B cell (primary cell): ENCODE data around the gene NCAM1. TPM values are rescaled to one million over a fixed set of nuclear protein-coding genes. Genes with fewer than 3 reads are reported as not detected.

ENCODE experiments used
- ATAC-seq: fragments of 200-7000 bp; cut with Tn5 transposase; one replicate; pipeline ENCODE4 v1.10.0; 2021; ENCODE audit warnings: low read depth, mild to moderate bottlenecking, moderate number of reproducible peaks, moderate library complexity
- CTCF ChIA-PET: fragments of 350-600 bp; sonication (Branson Sonifier 250); formaldehyde crosslinking; loops from one replicate; lab custom pipeline; 2021; ENCODE audit warnings: antibody characterized with exemption, inconsistent platforms; lab: Charles Lee
- POLR2A ChIA-PET: fragments of 350-600 bp; sonication (Branson Sonifier 250); formaldehyde crosslinking; loops from one replicate; lab custom pipeline; 2021; ENCODE audit warnings: antibody characterized with exemption; lab: Charles Lee
- DNase-seq: peaks from one replicate; pipeline ENCODE4 v3.0.0; 2013
- H2AFZ ChIP-seq: 2 replicates; pipeline ENCODE4 v1.6.1; 2012; ENCODE audit warnings: mild to moderate bottlenecking, low read depth, low read length; ENCODE audit not compliant: insufficient read depth, poor library complexity, severe bottlenecking
- H3K27ac ChIP-seq, 2 donors: 1 replicate in 1 of 2; 2 replicates in 1 of 2; pipeline ENCODE4 v1.5.1; 2012 to 2013; ENCODE audit warnings: low read length in 2 of 2, mild to moderate bottlenecking in 2 of 2, moderate library complexity in 1 of 2
- H3K27me3 ChIP-seq, 4 experiments: fragments of 200-600 bp in 1 of 4; sonication (generic) in 1 of 4; replicated peaks in 1 of 4; 1 replicate in 2 of 4; 2 replicates in 2 of 4; pipeline versions ENCODE4 v1.6.1 to v1.7.0; 2013 to 2016; ENCODE audit warnings: low read length in 3 of 4, mild to moderate bottlenecking in 2 of 4, mixed read lengths in 1 of 4, moderate library complexity in 1 of 4; ENCODE audit not compliant: insufficient read depth in 4 of 4, control insufficient read depth in 3 of 4; ENCODE audit errors: control extremely low read depth in 1 of 4
- H3K36me3 ChIP-seq, 2 experiments: replicated peaks in 1 of 2; 1 replicate in 1 of 2; 2 replicates in 1 of 2; pipeline versions ENCODE4 v1.6.1 to v1.7.1; 2013; ENCODE audit warnings: low read length in 1 of 2; ENCODE audit not compliant: insufficient read depth in 2 of 2, control insufficient read depth in 1 of 2; ENCODE audit errors: control extremely low read depth in 1 of 2, extremely low read depth in 1 of 2
- H3K4me1 ChIP-seq, 2 donors: fragments of 200-600 bp in 1 of 2; sonication (generic) in 1 of 2; 1 replicate in 1 of 2; 2 replicates in 1 of 2; pipeline versions ENCODE4 v1.5.1 to v1.6.1; 2013 to 2017; ENCODE audit warnings: low read length in 2 of 2; ENCODE audit not compliant: control insufficient read depth in 2 of 2, insufficient read depth in 2 of 2
- H3K4me2 ChIP-seq: replicated peaks from 2 replicates; pipeline ENCODE3; 2012; ENCODE audit warnings: mild to moderate bottlenecking, low read depth, low read length; ENCODE audit not compliant: poor library complexity, severe bottlenecking
- H3K4me3 ChIP-seq, 5 experiments: fragments of 200-600 bp in 1 of 5; sonication (generic) in 1 of 5; 1 replicate in 3 of 5; 2 replicates in 2 of 5; pipeline versions ENCODE4 v1.5.1 to v1.7.0; 2011 to 2016; ENCODE audit warnings: low read length in 4 of 5, mild to moderate bottlenecking in 4 of 5, low read depth in 2 of 5, control low read depth in 1 of 5, moderate library complexity in 1 of 5; ENCODE audit not compliant: insufficient read depth in 1 of 5; ENCODE audit errors: control extremely low read depth in 1 of 5, extremely low read depth in 1 of 5
- H3K79me2 ChIP-seq: fragments of 200-600 bp; sonication (generic); one replicate; pipeline ENCODE4 v1.6.0; 2016; ENCODE audit warnings: low read length; ENCODE audit not compliant: control insufficient read depth, insufficient read depth
- H3K9ac ChIP-seq: fragments of 200-600 bp; sonication (generic); 2 replicates; pipeline ENCODE4 v1.6.1; 2017; ENCODE audit warnings: mild to moderate bottlenecking, low read length, moderate library complexity
- H3K9me3 ChIP-seq, 3 donors: one replicate each; pipeline versions ENCODE4 v1.6.1 to v1.7.1; 2013; ENCODE audit warnings: low read length in 2 of 3; ENCODE audit not compliant: control insufficient read depth in 2 of 3, insufficient read depth in 1 of 3; ENCODE audit errors: control extremely low read depth in 1 of 3
- H4K20me1 ChIP-seq: 2 replicates; pipeline ENCODE4 v1.6.0; 2012; ENCODE audit warnings: mild to moderate bottlenecking, low read length; ENCODE audit not compliant: insufficient read depth, control insufficient read depth, poor library complexity, severe bottlenecking
- H3K27ac Mint-ChIP-seq: one replicate; pipeline ENCODE4 v1.8.0; 2021; ENCODE audit warnings: mixed read lengths
- H3K27me3 Mint-ChIP-seq: one replicate; pipeline ENCODE4 v1.8.0; 2021; ENCODE audit warnings: mixed read lengths
- H3K4me1 Mint-ChIP-seq: one replicate; pipeline ENCODE4 v1.8.0; 2021; ENCODE audit warnings: mixed read lengths
- H3K4me3 Mint-ChIP-seq: one replicate; pipeline ENCODE4 v1.8.0; 2021; ENCODE audit warnings: mixed read lengths
- H3K9me3 Mint-ChIP-seq: one replicate; pipeline ENCODE4 v1.8.0; 2022; ENCODE audit warnings: mixed read lengths; ENCODE audit not compliant: insufficient read depth
- CTCF ChIP-seq: fragments of 200-600 bp; IDR thresholded peaks from one replicate; pipeline ENCODE4 v1.8.0; 2022; ENCODE audit warnings: antibody characterized with exemption, mild to moderate bottlenecking
- EZH2 ChIP-seq: IDR thresholded peaks from 2 replicates; pipeline ENCODE4 v1.6.1; 2012; ENCODE audit warnings: borderline replicate concordance, low read depth, mild to moderate bottlenecking, moderate library complexity, low read length; ENCODE audit not compliant: insufficient read depth, poor library complexity, severe bottlenecking
- WGBS: methylation state at CpG from one replicate; pipeline ENCODE4 v1.1.5; 2013; ENCODE audit warnings: missing lambda C conversion rate; ENCODE audit not compliant: insufficient coverage; 5-methylcytosine and 5-hydroxymethylcytosine counted together
- intact Hi-C: fragments of 100-400 bp; cut with micrococcal nuclease; formaldehyde crosslinking; loops from one replicate; pipeline ENCODE4 v1.10.0; 2022
- polyA plus RNA-seq: library from polyadenylated mRNA; depleted of rRNA; stranded (reverse); fragments of >200 nt; gene quantifications from 2 replicates; pipeline ENCODE4 v1.2.3, GENCODE V29; 2012
- total RNA-seq, 2 donors: library from RNA; stranded (reverse); fragments of 120-200 nt in 1 of 2; gene quantifications; 1 replicate in 1 of 2; 2 replicates in 1 of 2; pipeline versions ENCODE4 v1.2.3 to v1.2.4, GENCODE V29; 2013 to 2022

The NCAM1 gene
- total and polyA plus RNA-seq, 2 donors (not counting 1 experiment from before 2014, with no cell fraction given) = 0.37 TPM; not detected in 1

- TF ChIP-seq CTCF = no peak
- no peak for TF ChIP-seq EZH2
Measured at GRCh38 chr11:112971195-112971594, 10.0 kb downstream of the NCAM1 start.

GRCh38 chr11:112971827-112972226 lies 10.6 kb downstream of the NCAM1 start:
- DNase-seq (no peak), ATAC-seq (no peak)
- intact Hi-C loops = no loop called here
- Mint-ChIP-seq H3K27ac (no peak overlapping the region), H3K4me1 (no peaks in the 10 kb centered on the region), H3K27me3 (peaks cover 16% of the 10 kb centered on the region), H3K9me3 (no peaks in the 10 kb centered on the region), H3K4me3 (no peak overlapping the region)
- TF ChIP-seq EZH2 = no peak
- TF ChIP-seq CTCF = no peak
- no peaks in the 10 kb centered on the region for H3K9me3 ChIP-seq
- H3K4me1 ChIP-seq = no peaks in the 10 kb centered on the region
- H3K4me2 ChIP-seq = no peak overlapping the region
- ChIA-PET POLR2A (no interaction called here), CTCF (no interaction called here)
- 75% methylated on average over 3 of the region's 3 CpGs for WGBS
- H3K4me3 ChIP-seq = no peak overlapping the region
- H2AFZ ChIP-seq = no peak overlapping the region
- no peak overlapping the region for H3K9ac ChIP-seq
- H3K27me3 ChIP-seq = peaks cover 0 to 3% (median 1%) of the 10 kb centered on the region in 4 experiments
- no peaks in the 10 kb centered on the region for H3K79me2 ChIP-seq
- no peaks in the 10 kb centered on the region for H3K36me3 ChIP-seq
- H4K20me1 ChIP-seq = no peaks in the 10 kb centered on the region
- no peak overlapping the region for H3K27ac ChIP-seq

More at GRCh38 chr11:112971195-112971594, 10.0 kb downstream of the NCAM1 start:
- no peak for ATAC-seq
- no peak for DNase-seq
- H4K20me1 ChIP-seq = no peaks in the 10 kb centered on the region
- no peaks in the 10 kb centered on the region for H3K36me3 ChIP-seq
- H3K9ac ChIP-seq = no peak overlapping the region
- H3K79me2 ChIP-seq = no peaks in the 10 kb centered on the region
- CTCF ChIA-PET = no interaction called here
- Mint-ChIP-seq H3K4me3 (no peak overlapping the region), H3K27me3 (peaks cover 16% of the 10 kb centered on the region), H3K27ac (no peak overlapping the region), H3K9me3 (no peaks in the 10 kb centered on the region), H3K4me1 (no peaks in the 10 kb centered on the region)
- no peak overlapping the region for H3K27ac ChIP-seq
- POLR2A ChIA-PET = no interaction called here
- H3K4me2 ChIP-seq = no peak overlapping the region
- H3K9me3 ChIP-seq = no peaks in the 10 kb centered on the region
- WGBS = 85% methylated on average over 2 of the region's 4 CpGs
- H3K4me3 ChIP-seq = no peak overlapping the region
- no peaks in the 10 kb centered on the region for H3K4me1 ChIP-seq
- H2AFZ ChIP-seq = no peak overlapping the region
- peaks cover 0 to 3% (median 1%) of the 10 kb centered on the region in 4 experiments for H3K27me3 ChIP-seq
- intact Hi-C loops = no loop called here
